ENCODE data around the gene PI16.

DNA sequence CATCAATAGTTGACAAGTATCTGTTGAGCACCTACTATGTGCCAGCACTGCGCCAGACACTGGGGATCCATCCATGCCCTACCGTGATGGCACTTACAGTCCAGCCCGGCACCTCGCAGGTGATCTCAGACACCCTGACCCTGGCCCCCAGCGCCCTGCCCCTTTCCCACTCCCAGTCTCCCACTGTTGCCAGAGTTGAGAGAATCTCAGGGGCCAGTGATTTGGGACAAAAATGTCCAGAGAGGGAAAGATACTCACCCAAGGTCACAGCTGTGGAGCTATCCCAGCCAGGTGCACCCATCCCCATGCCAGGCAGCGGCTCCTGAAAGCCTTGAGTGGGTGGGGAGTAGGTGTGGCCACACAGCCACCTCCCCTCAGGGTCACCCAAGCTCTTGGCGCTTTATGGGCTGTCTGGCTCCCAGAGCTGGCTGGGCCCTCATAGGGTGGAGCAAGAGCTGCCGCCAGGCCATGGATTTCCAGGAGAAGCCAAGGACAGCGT lies 3.3 kb downstream of the PI16 start:
- TF ChIP-seq, protein P1, sequence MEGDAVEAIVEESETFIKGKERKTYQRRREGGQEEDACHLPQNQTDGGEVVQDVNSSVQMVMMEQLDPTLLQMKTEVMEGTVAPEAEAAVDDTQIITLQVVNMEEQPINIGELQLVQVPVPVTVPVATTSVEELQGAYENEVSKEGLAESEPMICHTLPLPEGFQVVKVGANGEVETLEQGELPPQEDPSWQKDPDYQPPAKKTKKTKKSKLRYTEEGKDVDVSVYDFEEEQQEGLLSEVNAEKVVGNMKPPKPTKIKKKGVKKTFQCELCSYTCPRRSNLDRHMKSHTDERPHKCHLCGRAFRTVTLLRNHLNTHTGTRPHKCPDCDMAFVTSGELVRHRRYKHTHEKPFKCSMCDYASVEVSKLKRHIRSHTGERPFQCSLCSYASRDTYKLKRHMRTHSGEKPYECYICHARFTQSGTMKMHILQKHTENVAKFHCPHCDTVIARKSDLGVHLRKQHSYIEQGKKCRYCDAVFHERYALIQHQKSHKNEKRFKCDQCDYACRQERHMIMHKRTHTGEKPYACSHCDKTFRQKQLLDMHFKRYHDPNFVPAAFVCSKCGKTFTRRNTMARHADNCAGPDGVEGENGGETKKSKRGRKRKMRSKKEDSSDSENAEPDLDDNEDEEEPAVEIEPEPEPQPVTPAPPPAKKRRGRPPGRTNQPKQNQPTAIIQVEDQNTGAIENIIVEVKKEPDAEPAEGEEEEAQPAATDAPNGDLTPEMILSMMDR (IDR thresholded peaks at IDR 0.05; ENCODE audit: poor library complexity, severe bottlenecking): no peak
- TF ChIP-seq POLR2AphosphoS5 (IDR thresholded peaks at IDR 0.05): no peak
- no peak for TF ChIP-seq EZH2 (IDR thresholded peaks at IDR 0.05; ENCODE audit: borderline replicate concordance, insufficient read depth, low read length, poor library complexity, severe bottlenecking)
- TF ChIP-seq EP300 (conservative IDR thresholded peaks at IDR 0.05; ENCODE audit: poor library complexity, severe bottlenecking): no peak
- TF ChIP-seq SMC3 (conservative IDR thresholded peaks at IDR 0.05; ENCODE audit: poor library complexity): no peak
- TF ChIP-seq MXI1 (conservative IDR thresholded peaks at IDR 0.05; ENCODE audit: poor library complexity, severe bottlenecking): no peak
- TF ChIP-seq, protein P2, sequence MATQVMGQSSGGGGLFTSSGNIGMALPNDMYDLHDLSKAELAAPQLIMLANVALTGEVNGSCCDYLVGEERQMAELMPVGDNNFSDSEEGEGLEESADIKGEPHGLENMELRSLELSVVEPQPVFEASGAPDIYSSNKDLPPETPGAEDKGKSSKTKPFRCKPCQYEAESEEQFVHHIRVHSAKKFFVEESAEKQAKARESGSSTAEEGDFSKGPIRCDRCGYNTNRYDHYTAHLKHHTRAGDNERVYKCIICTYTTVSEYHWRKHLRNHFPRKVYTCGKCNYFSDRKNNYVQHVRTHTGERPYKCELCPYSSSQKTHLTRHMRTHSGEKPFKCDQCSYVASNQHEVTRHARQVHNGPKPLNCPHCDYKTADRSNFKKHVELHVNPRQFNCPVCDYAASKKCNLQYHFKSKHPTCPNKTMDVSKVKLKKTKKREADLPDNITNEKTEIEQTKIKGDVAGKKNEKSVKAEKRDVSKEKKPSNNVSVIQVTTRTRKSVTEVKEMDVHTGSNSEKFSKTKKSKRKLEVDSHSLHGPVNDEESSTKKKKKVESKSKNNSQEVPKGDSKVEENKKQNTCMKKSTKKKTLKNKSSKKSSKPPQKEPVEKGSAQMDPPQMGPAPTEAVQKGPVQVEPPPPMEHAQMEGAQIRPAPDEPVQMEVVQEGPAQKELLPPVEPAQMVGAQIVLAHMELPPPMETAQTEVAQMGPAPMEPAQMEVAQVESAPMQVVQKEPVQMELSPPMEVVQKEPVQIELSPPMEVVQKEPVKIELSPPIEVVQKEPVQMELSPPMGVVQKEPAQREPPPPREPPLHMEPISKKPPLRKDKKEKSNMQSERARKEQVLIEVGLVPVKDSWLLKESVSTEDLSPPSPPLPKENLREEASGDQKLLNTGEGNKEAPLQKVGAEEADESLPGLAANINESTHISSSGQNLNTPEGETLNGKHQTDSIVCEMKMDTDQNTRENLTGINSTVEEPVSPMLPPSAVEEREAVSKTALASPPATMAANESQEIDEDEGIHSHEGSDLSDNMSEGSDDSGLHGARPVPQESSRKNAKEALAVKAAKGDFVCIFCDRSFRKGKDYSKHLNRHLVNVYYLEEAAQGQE (IDR thresholded peaks at IDR 0.05; ENCODE audit: borderline replicate concordance): no peak
- TF ChIP-seq TAF1 (IDR thresholded peaks at IDR 0.05; ENCODE audit: low read depth): no peak
- no peak for TF ChIP-seq RAD21 (conservative IDR thresholded peaks at IDR 0.05)

Measured in neural cell (in vitro differentiated cells).